GM19463 (cell line): Measurements from ENCODE around the gene SORT1.
"Not testable (repeated sequence)": the region's sequence is repeated elsewhere in the genome, so short reads cannot be mapped to it uniquely, and the experiment has no call there.

Experiments
- ATAC-seq: cut with Tn5 transposase; IDR thresholded peaks from one replicate; pipeline ENCODE4 v1.9.1; 2021; ENCODE audit warnings: mild to moderate bottlenecking, moderate library complexity; ENCODE audit not compliant: unreplicated experiment

SORT1 gene

DNA sequence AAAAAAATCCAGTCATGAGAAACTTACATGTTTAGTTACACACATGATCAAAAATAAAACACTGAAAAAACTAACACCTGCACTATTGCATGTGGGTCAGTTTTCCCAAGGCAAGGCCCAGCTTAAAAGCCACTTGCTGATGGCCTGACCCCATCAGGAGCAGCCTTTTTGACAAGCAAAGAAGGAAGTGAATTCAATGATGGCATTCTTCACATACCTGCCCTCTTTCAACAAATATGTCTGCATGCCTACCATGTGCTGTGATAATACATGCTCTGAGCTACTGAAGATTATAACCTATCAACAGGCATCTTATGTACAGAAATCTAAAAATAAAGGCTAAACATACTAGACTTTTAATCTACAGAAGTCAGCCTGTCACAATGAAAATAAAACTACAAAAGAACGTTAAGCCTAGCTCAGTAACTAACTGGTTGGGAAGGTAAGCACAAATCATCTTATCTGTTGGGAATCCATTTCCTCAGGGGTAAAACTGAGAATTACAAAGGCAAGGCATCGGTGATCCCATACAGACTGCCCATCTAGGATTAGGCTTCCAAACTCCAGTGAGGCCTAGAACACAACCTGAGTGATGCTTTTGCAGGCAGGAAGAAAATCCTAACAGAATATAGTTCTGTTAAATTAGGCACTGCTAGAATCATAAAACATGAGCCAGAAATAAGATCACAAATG lies 14.5 kb downstream of the SORT1 start:
- no peak for ATAC-seq

DNA sequence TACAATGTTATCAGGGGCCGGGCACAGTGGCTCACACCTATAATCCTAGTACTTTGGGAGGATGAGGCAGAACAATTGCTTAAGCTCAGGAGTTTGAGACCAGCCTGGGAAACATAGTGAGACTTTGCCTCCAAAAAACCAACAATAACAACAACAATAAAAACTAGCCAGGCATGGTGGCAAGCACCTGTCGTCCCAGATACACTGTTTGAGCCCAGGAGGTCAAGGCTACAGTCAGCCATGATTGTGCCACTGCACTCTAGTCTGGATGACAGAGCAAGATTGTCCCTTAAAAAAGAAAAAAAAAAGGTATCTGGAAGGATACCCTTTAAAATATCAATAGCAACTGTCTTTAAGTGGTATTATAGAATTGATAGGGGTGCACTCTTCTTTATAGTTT lies 16.1 kb downstream of the SORT1 start:
- no peak for ATAC-seq

DNA sequence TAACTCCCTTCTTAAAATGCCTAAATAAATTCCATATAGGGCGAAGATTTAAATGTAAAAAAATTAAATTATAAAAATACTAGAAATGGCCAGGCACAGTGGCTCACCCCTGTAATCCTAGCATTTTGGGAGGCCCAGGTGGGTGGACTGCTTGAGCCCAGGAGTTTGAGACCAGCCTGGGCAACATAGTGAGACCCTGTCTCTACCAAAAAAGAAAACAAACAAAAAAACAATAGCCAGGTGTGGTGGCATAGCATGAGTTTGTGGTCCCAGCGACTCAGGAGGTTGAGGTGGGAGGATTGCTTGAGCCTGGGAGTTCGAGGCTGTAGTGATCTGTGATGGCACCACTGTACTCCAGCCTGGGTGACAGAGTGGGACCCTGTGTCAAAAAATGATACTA lies 17.8 kb downstream of the SORT1 start:
- ATAC-seq = no peak

DNA sequence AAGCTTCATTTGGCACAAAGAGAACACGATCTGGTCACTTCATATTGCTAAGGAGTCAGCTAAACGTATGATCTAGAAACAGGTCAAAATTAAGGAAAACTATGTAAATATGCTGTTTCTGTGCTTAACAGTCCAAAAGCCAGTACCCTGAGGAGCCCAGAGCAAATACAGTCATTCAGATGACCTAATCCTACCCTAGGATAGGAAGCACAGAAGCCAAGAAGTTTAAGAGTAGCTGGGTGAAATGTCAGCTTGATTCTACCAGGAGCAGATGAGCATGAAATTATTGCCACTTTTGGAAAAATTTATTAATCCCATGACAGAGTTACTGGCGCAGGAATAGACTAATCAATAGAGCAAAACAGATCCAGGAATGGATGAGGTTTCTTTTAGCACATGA lies 18.3 kb downstream of the SORT1 start:
- ATAC-seq = no peak

DNA sequence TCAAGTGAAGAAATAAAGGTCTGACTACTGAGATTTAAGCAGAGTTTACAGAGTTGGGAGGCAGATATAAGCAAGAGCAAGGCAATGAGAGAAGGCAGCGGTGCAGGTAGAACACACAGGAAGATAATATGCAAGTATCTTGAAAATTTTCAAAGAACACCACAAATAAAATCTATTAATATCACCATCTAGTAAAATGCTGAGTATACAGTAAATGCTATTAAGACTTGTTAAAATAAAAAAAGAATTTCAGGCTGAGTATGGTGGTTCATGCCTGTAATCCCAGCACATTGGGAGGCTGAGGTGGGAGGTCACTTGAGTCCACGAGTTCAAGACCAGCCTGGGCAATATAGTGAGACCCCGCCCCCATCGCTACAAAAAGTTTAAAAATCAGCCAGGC lies 20.0 kb downstream of the SORT1 start:
- no peak for ATAC-seq

DNA sequence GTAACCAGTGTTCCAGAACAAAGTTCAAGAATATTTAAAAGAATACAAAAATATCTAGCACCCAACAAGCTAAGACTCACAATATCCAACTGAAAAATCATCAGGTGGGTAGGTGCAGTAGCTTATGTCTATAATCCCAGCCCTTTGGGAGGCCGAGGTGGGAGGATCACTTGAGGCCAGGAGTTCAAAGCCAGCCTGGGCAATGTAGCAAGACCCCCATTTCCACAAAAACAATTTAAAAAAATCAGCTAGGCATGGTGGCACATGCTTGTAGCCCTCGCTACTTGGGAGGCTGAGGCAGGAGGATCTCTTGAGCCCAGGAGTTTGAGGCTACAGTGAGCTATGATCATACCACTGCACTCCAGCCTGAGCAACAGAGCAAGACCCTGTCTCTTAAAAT lies 24.0 kb downstream of the SORT1 start:
- not testable (repeated sequence) for ATAC-seq

DNA sequence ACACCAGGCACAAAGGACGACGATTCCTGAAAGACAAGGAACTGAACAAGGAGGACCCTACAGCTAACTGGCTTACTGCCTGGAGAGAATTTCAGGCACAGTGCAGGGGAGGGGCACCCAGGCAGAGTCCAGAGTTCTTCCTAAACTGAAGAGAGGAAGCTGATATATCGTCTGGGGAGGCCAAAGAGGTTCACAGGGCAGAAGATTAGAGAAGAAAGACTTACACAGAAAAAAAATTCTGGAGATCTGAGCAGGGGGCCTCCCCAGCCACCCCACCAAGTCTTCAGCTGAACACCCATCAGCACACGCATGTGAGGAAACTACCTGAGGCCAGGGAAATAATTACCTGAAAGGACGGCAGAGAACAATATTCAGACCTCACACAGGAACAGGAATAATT lies 24.6 kb downstream of the SORT1 start:
- no peak for ATAC-seq

DNA sequence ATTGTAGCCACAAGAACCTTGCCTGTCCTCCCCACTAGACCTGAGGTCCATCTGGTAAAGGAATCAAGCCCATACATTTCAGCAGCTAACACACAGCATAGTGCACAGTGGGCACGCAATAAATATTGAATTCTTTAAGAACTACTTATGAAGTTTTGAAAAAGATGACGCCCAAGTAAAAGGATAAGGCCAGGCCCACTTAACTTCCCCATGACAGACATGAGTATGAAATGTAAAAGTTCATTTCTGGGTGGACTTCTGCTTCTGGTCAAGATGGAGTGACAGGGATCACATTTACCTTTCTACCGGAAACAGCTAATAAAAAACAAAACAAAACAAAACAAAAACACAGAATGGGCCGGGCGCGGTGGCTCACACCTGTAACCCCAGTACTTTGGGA lies 25.4 kb downstream of the SORT1 start:
- ATAC-seq = no peak

DNA sequence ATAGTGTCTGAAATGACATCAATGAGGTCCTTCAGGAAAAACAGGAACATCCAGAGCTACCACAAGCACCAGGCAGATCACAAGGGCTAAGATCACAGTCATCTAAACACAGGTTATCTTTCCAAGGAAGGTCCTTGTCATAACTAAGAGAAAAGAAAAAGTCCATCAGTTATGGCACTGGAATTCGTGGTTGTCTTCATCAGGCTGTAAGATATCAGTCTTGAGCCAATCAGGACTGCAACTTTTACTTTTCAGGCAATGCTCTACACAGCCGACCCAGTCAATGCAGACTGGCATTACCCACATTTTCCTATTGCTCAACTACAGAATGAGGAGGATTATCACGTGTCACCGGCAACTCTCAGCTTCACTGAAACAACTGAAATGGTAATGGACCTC lies 26.4 kb downstream of the SORT1 start:
- no peak for ATAC-seq

DNA sequence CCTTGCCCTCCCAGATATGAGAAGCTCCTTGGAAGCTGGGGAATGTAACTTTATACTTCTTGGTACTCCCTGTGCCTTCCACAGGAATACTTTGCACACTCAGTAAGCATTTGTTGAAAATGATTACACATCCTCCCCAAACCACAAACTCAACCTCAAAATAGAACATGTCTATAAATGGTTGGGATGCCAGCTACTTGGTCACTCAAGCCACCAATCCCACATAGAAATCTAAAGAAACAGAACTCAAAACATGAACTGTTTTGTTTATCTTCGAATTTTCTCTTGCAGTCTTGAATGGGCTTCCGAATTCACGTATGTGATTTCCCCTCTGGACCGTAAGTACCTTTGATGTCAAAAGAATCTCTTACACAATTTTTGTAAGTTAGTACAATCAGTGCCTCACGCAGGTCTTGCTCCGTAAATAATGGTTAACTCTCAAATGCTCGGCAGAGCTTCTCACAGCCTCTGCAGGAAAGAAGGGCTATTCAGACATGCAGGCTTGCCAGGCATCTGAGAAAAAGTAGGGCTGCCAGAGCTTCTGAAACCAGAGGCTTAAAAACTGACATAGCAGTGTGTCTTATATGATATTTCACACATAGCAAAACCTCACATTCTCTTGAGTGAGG lies 26.9 kb downstream of the SORT1 start:
- no peak for ATAC-seq

DNA sequence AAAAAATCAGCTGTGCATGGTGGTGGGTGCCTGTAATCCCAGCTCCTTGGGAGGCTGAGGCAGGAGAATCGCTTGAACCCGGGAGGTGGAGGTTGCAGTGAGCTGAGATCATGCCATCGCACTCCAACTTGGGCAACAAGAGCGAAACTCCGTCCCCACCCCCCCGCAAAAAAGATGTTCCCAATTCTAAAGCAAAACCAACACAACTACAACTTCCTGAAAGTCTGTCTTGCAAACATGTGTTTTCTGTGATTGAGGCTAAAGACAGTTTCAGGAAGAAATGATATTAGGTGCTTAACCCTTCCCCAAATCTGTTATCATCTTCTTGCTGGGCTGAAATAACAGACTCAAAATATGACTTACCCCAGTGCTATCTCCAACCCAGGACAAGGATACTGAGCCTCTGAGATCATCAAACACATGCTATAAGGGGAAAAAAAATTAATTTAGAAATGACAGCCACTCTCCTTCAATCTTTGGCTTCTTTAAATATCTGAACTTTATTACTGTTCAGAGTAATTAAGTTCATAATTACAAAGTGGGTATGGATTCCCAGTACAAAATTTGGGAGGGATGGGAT lies 28.5 kb downstream of the SORT1 start:
- ATAC-seq = no peak

DNA sequence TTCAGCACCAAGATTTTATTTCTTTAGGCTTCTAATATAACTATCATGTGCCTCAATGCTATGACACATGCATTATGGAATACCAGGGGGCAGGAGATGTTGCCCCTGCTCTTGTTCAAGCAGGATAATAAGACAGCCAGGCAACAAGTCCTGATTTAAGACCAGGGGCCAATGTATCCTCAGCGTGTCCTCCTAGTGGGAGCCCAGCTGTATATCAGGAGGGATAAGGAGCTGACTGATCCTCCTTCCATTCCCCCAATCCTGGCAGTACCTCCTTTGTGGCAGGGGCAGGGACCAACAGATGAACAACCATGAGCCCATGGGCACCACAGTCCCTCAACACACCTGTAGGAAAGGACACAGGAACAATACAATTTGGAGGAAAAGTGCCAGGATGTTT lies 29.3 kb downstream of the SORT1 start:
- no peak for ATAC-seq

DNA sequence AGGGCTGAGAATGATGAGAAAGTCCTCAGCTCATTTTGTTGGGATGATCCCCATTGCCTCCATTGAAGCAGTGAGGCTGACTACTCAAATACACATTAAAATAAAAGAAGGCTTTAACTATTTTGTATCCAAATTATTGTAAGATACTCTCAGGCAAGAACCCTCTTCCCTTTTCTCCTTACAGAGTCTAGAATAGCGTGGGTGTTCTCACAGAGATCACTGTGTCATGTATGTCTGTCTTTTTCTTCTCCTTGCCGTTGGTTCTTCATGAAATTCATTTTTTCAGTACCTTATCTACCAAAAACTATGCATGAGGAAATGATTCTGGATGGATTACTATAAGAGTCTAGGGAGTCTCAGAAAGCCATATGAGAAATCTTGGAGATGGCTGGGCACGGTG lies 30.1 kb downstream of the SORT1 start:
- no peak for ATAC-seq

DNA sequence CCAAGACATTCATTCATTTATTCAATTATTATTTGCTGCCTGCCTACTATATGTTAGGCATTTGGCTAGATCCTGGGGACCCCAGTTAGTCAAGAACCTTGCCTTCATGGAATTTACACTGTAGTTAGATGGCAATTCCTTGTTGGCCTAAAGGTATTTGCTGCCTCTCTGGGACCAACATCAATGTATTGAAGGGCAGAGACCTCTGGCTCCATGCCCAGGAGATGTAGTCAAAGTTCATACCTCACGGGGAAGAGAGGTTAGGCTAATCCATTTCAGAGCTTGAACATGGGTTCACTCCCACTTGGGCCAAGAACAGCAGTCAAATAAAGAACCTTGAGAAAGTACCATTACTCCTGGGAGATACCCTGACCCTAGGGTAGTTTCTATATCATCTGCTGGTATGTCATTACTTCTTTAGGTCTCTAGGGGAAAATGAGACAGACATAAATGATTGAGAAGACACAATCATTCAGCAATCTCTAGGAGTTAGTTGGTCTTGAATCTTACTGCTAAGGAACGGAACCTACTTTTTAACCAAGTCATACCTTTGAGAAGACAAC lies 32.0 kb downstream of the SORT1 start:
- ATAC-seq = no peak

DNA sequence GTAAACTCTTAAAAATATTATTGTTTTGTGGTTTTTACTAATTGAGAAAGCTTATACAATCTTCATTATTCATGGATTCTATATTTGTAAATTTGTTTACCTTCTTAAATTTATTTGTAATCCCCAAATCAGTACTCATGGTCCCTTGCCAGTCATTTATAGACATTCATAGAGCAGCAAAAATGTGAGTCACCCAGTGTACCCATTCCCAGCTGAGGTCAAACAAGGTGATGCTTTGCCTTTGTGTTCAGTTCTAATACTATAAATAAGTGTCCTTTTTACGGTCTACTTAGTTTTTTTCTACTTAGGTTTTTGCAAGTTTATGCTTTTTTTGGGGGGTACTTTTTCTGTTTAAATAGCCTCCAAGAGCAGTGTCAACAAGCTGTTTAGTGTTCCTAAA lies 36.1 kb downstream of the SORT1 start:
- ATAC-seq = no peak

DNA sequence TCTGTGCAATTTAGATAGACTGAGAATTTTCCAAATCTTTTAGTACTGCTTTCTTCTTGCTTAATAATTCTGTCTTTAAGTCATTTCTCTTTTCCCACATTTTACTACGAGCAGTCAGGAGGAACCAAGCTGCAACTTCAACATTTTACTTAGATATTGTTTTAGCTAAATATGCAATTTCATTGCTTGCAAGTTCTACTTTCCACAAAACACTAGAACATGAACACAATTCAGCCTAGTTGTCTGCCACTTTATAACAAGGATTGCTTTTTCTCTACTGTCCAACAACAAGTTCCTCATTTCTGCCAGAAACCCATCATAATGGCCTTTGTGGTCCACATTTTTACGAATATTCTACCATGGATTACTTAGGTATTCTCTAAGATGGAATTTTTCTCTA lies 36.6 kb downstream of the SORT1 start:
- ATAC-seq = no peak

DNA sequence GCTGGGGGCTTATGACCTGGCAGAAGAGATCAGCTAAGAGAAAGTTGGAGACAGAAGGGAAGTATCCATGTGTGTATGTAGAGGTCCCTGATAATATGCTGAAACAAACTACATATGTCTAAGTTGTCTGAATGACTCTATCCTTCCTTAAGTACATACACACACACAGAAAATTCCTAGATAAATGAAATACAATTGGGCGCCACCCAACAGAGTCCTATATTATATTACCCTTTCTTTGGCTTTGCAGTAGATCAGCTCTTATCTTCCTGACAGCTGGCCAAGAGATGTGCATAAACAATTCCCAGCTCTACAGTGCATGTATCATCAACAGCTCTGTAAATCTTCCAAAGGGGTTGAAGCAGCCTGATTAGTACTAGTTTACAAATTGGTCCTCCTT lies 40.1 kb downstream of the SORT1 start:
- no peak for ATAC-seq

DNA sequence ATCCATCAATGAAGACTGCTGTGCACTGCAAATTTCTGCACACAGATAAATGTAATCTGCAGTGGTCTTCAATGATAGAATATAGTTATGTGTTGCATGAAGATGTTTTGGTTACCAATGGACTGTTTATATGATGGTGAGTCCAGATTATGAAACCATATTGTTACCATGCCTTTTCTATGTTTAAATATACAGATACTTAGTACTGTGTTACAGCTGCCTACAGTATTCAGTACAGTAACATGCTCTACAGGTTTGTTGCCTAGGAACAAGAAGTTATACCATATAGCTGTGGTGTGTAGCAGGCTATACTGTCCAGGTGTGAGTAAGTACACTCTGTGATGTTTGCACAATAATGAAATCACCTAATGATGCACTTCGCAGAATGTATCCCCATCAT lies 40.8 kb downstream of the SORT1 start:
- no peak for ATAC-seq

DNA sequence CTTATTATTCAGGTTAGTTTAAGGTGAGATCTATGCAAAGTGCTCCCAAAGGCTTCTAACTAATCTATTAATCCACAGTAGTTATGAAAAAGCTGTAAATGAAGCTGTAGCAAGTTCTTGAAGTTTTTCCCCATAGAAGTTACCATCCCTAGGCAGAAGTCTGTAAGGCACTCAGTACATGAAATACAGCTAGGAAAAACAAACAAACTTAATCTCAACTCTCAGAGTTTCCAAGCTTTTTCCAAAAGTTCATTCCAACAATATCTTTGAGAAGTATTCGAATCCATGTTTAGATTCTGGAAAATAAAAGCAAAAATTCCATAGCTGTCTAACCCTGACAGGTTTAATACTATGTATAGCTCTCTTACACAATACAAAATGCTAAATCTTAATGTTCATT lies 41.2 kb downstream of the SORT1 start:
- no peak for ATAC-seq

DNA sequence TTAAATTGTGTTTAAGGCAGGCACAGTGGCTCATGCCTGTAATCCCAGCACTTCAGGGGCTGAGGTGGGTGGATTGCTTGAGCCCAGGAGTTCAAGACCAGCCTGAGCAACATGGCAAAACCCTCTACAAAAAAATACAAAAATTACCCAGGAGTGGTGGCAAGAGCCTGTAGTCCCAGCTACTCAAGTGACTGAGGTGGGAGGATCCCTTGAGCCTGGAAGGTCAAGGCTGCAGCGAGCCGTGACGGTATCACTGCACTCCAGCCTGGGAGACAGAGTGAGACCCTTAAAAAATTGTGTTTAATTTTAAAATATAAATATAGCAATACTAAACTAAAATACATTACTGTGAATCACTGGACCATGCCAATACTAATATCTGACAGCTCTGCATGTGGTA lies 42.8 kb downstream of the SORT1 start:
- no peak for ATAC-seq

DNA sequence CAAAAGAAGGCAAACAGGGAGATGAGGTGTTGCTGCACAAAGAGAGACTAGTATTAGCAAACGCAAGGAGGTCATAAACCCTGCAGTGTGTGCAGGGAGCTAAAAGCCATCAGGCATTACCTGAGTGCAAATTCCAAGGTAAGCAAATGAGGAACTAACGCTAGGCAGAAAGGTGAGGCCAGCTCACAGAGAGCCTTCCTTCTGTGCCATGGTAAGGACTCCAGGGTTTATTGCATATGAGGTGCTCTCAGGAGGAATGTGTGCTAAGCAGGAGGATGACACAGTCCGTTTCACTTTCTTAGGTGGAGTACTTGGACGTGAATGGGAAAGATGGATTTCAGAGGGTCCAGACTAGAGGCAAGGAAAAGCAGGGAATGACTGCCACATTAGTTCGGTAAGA lies 46.3 kb downstream of the SORT1 start:
- no peak for ATAC-seq

DNA sequence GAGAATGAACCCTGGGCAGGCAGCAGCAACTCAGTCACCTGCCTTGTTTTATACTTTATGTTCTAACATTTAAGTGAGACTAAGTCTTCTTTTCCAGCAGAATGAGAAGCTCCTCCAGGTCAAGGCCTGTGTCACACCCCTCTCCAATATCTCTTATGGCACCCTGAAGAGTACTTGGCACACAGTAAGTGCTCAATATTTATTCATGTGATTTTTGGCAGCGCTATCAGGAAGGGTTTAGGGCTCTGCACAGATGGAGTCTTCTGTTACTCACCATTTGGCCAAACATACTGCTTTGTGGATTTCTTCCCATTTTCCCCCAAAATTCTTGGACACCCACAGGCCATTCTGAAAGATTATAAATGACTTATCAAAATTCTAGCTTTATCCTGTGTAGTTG lies 47.1 kb downstream of the SORT1 start:
- no peak for ATAC-seq
